ENCODE data around the gene ANKS1B.

The ANKS1B gene

DNA sequence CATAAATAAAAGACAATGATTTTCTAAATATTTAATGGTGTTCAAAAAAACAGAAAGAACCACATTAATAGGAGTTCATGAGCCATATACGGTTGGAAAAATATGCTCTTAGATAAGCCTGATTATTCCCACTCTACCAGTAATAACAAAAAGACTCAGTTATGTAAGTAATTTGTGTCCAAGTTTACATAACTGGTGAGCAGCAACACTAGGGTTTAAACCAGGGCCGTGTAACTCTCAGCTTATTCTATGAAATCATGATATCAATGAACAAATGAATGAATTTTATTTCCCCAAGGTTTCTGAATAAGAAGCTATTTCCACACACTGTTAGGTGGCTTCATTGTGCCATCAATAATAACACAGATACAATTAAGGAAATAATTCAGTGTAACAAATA, 238.8 kb downstream of the ANKS1B start:
- H3K27me3 ChIP-seq, result no peaks in the 10 kb centered on the region
- no peaks in the 10 kb centered on the region for H3K36me3 ChIP-seq
- H3K4me3 ChIP-seq, result no peak overlapping the region
- no peaks in the 10 kb centered on the region for H3K9me3 ChIP-seq
- TF ChIP-seq, protein P1, sequence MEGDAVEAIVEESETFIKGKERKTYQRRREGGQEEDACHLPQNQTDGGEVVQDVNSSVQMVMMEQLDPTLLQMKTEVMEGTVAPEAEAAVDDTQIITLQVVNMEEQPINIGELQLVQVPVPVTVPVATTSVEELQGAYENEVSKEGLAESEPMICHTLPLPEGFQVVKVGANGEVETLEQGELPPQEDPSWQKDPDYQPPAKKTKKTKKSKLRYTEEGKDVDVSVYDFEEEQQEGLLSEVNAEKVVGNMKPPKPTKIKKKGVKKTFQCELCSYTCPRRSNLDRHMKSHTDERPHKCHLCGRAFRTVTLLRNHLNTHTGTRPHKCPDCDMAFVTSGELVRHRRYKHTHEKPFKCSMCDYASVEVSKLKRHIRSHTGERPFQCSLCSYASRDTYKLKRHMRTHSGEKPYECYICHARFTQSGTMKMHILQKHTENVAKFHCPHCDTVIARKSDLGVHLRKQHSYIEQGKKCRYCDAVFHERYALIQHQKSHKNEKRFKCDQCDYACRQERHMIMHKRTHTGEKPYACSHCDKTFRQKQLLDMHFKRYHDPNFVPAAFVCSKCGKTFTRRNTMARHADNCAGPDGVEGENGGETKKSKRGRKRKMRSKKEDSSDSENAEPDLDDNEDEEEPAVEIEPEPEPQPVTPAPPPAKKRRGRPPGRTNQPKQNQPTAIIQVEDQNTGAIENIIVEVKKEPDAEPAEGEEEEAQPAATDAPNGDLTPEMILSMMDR (IDR thresholded peaks at IDR 0.05), result no peak
- H3K27ac ChIP-seq, result no peak overlapping the region
- peaks cover 0 to 31% (median 0%) of the 10 kb centered on the region in 4 donors for H3K4me1 ChIP-seq
- no peak for DNase-seq
- intact Hi-C loops (cut with DNase I; ENCODE audit: low total_unique reads), result no loop called here

DNA sequence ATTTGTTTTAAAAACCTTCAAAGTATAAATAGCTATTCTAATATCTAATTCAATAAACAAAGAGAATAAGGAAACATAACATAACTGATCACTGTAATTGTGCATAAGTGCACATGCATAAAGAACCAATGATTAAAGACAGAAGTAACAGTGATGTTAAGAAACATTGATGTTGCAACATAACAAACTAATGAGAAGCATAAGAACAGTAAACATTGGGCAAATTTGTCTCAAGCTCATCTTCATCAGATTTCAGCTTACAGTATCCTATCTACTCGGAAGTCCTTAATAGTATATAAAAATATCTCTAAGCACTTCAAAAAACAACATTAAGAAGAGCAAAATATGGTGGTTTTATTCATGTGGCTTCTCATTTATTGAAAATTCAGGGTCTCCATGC, 239.6 kb downstream of the ANKS1B start:
- Histone ChIP-seq H3K36me3 (no peaks in the 10 kb centered on the region), H3K4me1 (peaks cover 0 to 31% (median 0%) of the 10 kb centered on the region in 4 donors), H3K9me3 (no peaks in the 10 kb centered on the region), H3K4me3 (no peak overlapping the region), H3K27me3 (no peaks in the 10 kb centered on the region), H3K27ac (no peak overlapping the region)
- no peak for DNase-seq
- TF ChIP-seq, protein P1 (IDR thresholded peaks at IDR 0.05), result no peak
- intact Hi-C loops (cut with DNase I; ENCODE audit: low total_unique reads), result no loop called here

DNA sequence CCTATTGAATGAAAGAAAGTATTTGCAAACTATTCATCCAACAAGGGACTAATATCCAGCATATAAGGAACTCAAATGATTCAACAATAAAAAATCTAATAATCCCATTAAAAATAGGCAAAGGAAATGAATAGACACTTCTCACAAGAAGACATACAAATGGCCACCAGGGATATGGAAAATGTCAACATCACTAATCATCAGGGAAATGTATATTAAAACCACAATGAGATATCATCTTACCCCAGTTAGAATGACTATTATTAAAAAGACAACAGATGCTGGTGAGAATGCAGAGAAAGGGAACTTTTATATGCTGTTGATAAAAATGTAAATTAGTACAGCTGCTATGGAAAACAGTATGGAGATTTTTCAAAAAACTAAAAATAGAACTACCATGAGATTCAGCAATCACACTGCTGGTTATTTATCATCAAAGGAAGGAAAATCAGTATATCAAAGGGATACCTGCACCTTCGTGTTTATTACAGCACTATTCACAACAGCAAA, 247.9 kb downstream of the ANKS1B start:
- Histone ChIP-seq H3K4me3 (no peak overlapping the region), H3K9me3 (no peaks in the 10 kb centered on the region), H3K27ac (no peak overlapping the region), H3K36me3 (no peaks in the 10 kb centered on the region), H3K27me3 (no peaks in the 10 kb centered on the region), H3K4me1 (no peaks in the 10 kb centered on the region)
- TF ChIP-seq, protein P1 (IDR thresholded peaks at IDR 0.05), result no peak
- no peak for DNase-seq
- intact Hi-C loops (cut with DNase I; ENCODE audit: low total_unique reads), result no loop called here

DNA sequence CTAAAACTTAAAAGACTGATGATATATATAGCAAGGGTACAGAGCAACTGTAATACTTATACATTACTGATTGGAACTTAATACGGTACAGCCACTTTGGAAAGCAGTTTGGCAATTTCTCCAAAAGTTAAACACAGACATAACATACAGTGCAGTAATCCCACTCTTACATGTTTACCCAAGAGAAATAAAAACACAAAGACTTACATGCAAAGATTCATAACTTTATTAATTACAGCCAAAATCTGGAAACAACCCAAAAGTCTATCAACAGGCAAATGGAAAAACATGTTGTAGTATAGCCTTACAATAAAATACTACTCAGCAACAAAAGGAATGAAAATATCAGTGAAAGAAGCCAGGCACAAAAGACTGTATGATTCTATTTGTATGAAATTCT, 252.6 kb downstream of the ANKS1B start:
- intact Hi-C loops (cut with DNase I; ENCODE audit: low total_unique reads), result no loop called here
- no peaks in the 10 kb centered on the region for H3K36me3 ChIP-seq
- H3K4me1 ChIP-seq, result no peaks in the 10 kb centered on the region
- no peak overlapping the region for H3K27ac ChIP-seq
- TF ChIP-seq, protein P1 (IDR thresholded peaks at IDR 0.05), result no peak
- DNase-seq, result no peak
- H3K27me3 ChIP-seq, result no peaks in the 10 kb centered on the region
- no peak overlapping the region for H3K4me3 ChIP-seq
- H3K9me3 ChIP-seq, result peaks cover 0 to 10% (median 4%) of the 10 kb centered on the region in 3 donors

DNA sequence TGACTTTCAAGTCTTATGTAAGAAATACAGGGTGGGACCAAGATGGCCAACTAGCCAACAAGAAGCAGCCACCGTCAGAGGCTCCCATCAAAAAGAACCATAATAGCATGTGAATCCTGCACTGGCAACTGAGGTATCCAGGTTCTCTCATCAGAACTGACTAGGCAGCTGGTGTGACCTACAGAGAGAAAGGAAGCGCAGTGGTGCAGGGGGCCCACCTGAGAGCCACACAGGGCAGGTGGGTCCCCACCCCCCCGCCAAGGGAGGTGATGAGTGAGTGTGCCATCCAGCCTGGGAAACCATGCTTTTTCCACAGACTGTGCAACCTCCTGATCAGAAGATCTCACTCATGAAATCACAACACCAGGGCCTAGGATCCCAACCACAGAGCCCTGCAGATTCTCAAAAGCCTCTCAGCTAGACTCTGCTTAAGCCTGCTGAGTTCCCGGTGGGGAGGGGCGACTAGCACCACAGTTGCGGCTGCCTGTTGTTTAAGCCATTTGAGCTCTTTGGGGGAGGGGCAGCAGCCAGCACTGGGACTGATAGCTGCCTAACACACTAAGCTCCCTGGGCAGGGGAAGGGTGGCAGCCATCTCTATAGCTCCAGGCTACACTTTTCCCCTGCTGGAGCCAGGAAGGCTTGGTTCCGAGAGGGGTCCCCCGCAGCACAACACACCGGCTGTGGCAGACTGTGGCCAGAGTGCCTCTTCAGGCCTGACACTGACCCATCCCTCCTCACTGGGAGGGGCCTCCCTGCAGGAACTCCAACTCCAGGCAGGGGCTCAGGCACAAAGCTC, 261.8 kb downstream of the ANKS1B start:
- intact Hi-C loops (cut with DNase I; ENCODE audit: low total_unique reads), result no loop called here
- no peak for DNase-seq
- peaks cover 0 to 5% (median 0%) of the 10 kb centered on the region in 3 donors for H3K36me3 ChIP-seq
- peaks cover 0 to 5% (median 0%) of the 10 kb centered on the region in 3 donors for H3K9me3 ChIP-seq
- no peaks in the 10 kb centered on the region for H3K4me1 ChIP-seq
- H3K27ac ChIP-seq, result no peak overlapping the region
- no peak overlapping the region for H3K4me3 ChIP-seq
- TF ChIP-seq, protein P1 (IDR thresholded peaks at IDR 0.05), result no peak
- H3K27me3 ChIP-seq, result no peaks in the 10 kb centered on the region
